ENCODE results near the gene MMD2.

The MMD2 gene
- long read RNA-seq = 0 reads

DNA sequence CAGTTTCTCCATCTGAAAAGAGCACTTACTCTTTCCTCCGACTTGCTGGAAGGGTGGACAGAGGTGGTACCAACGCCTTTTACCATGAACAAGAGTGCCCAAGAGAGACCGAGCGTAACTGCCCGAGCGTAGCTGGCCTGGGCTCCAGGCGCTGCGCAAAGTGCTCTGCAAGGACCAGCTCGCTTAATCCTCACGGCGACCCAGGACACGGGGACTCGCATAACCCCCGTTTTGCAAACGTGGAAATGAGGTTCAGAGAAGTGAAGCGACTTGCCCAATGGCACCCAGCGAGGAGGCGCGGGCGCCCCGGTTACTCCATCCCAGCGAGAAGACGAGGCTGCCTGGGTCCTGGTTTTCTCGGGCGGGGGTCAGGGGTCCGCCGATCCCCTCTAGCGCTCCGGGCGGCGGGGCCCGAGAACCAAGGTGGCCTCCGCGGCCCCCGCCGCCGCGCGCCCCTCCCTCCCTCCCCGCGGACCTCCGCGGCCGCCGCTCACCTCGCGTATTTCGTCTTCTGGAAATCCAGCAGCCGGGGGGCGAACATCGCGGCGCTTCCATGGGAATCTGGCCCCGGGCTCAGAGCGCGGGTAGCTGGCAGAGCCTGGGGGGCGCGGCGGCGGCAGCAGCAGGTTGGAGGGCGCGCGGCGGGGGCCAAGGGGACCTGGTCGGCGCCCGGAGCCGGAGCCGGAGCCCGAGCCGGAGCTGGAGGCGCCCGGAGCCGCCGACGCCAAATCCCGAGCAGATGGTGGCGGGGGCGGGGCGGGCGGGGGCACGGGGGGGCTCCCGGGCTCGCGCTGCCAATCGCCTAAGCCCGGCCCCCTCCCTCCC lies at the start of gene MMD2:
TSS of gene MMD2 (minus strand) at position 711 of the 825 bp plus-strand sequence. CDS start at position 541, 170 bp downstream.
- no peak within 1 kb of the TSS for H3K4me3 ChIP-seq (replicated peaks; ENCODE audit: insufficient read depth, low read length)
- no peak for DNase-seq (ENCODE audit: low read depth in 1 of 2, low spot score in 1 of 2)
- H3K27ac ChIP-seq (replicated peaks) = no peak within 1 kb of the TSS
- peaks cover 7% of the 10 kb centered on the region for H3K27me3 ChIP-seq (ENCODE audit: insufficient read depth, poor library complexity, severe bottlenecking)
- TF ChIP-seq, protein P1, sequence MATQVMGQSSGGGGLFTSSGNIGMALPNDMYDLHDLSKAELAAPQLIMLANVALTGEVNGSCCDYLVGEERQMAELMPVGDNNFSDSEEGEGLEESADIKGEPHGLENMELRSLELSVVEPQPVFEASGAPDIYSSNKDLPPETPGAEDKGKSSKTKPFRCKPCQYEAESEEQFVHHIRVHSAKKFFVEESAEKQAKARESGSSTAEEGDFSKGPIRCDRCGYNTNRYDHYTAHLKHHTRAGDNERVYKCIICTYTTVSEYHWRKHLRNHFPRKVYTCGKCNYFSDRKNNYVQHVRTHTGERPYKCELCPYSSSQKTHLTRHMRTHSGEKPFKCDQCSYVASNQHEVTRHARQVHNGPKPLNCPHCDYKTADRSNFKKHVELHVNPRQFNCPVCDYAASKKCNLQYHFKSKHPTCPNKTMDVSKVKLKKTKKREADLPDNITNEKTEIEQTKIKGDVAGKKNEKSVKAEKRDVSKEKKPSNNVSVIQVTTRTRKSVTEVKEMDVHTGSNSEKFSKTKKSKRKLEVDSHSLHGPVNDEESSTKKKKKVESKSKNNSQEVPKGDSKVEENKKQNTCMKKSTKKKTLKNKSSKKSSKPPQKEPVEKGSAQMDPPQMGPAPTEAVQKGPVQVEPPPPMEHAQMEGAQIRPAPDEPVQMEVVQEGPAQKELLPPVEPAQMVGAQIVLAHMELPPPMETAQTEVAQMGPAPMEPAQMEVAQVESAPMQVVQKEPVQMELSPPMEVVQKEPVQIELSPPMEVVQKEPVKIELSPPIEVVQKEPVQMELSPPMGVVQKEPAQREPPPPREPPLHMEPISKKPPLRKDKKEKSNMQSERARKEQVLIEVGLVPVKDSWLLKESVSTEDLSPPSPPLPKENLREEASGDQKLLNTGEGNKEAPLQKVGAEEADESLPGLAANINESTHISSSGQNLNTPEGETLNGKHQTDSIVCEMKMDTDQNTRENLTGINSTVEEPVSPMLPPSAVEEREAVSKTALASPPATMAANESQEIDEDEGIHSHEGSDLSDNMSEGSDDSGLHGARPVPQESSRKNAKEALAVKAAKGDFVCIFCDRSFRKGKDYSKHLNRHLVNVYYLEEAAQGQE (IDR thresholded peaks at IDR 0.05; ENCODE audit: insufficient replicate concordance, low read depth) = no peak
- no peak for TF ChIP-seq SPI1 (IDR thresholded peaks at IDR 0.05; ENCODE audit: borderline replicate concordance, low read depth)
- TF ChIP-seq GABPA (IDR thresholded peaks at IDR 0.05; ENCODE audit: low read depth) = no peak
- TF ChIP-seq CTCF (IDR thresholded peaks at IDR 0.05; ENCODE audit: insufficient read depth, low read length) = no peak
- no peak for TF ChIP-seq POLR2AphosphoS5 (IDR thresholded peaks at IDR 0.05; ENCODE audit: low read depth)

DNA sequence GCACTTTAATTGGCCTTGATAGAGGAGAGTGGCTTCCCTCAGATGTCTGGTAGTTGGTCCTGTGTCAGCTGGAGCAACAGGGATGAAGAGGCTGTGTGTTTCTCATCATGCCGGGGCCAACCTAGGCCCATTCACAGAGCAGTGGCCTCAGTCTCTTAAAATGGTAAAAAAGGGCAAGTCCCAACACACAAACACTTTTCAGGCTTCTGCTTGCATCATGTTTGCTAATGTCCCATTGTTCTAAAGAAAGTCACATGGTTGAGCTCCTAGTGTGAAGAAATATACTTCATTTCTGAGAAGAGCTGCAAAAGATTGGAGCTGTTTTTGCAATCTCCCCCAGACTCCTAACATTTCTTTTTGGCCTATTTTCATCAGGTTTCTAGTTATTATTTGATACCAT lies 46.1 kb upstream of the MMD2 start:
- TF ChIP-seq POLR2AphosphoS5 (IDR thresholded peaks at IDR 0.05; ENCODE audit: low read depth) (no peak), SPI1 (IDR thresholded peaks at IDR 0.05; ENCODE audit: borderline replicate concordance, low read depth) (no peak), CTCF (IDR thresholded peaks at IDR 0.05; ENCODE audit: insufficient read depth, low read length) (no peak), GABPA (IDR thresholded peaks at IDR 0.05; ENCODE audit: low read depth) (no peak)
- TF ChIP-seq, protein P1 (IDR thresholded peaks at IDR 0.05; ENCODE audit: insufficient replicate concordance, low read depth) = no peak
- DNase-seq (ENCODE audit: low read depth in 1 of 2, low spot score in 1 of 2) = no peak

GRCh38 chr7:5001911-5002310 lies 42.9 kb upstream of the MMD2 start:
- Histone ChIP-seq H3K27me3 (ENCODE audit: insufficient read depth, poor library complexity, severe bottlenecking) (no peaks in the 10 kb centered on the region), H3K4me3 (replicated peaks; ENCODE audit: insufficient read depth, low read length) (no peak overlapping the region), H3K27ac (replicated peaks) (no peak overlapping the region)
- TF ChIP-seq POLR2AphosphoS5 (IDR thresholded peaks at IDR 0.05; ENCODE audit: low read depth) (no peak), SPI1 (IDR thresholded peaks at IDR 0.05; ENCODE audit: borderline replicate concordance, low read depth) (no peak), CTCF (IDR thresholded peaks at IDR 0.05; ENCODE audit: insufficient read depth, low read length) (no peak), GABPA (IDR thresholded peaks at IDR 0.05; ENCODE audit: low read depth) (no peak)
- TF ChIP-seq, protein P1 (IDR thresholded peaks at IDR 0.05; ENCODE audit: insufficient replicate concordance, low read depth) = no peak
- no peak for DNase-seq (ENCODE audit: low read depth in 1 of 2, low spot score in 1 of 2)

More for the DNA sequence above, 46.1 kb upstream of the MMD2 start:
- no peaks in the 10 kb centered on the region for H3K27me3 ChIP-seq (ENCODE audit: insufficient read depth, poor library complexity, severe bottlenecking)
- H3K4me3 ChIP-seq (replicated peaks; ENCODE audit: insufficient read depth, low read length) = no peak overlapping the region
- no peak overlapping the region for H3K27ac ChIP-seq (replicated peaks)

All from HL-60 (cell line).